Caco-2 (cell line): ENCODE measurements around the gene CASZ1. TPM values are rescaled to one million over a fixed set of nuclear protein-coding genes. Genes with fewer than 3 reads are reported as not detected.
A peak's percentile ranks its signal among the peaks of the same experiment; 100 is the strongest.

Source experiments
- BruUV-seq: library from RNA; stranded (reverse); fragments of 400-500 nt; replicated peaks from 2 replicates; lab custom pipeline; 2021; lab: Mats Ljungman, UMichigan
- CTCF ChIA-PET: fragments of 300-600 bp; sonication (Branson Sonifier 250); formaldehyde crosslinking; loops from one replicate; lab custom pipeline; 2022; ENCODE audit warnings: antibody characterized with exemption; lab: Charles Lee
- POLR2A ChIA-PET: fragments of 300-600 bp; sonication (Branson Sonifier 250); formaldehyde crosslinking; loops from one replicate; lab custom pipeline; 2022; ENCODE audit warnings: antibody characterized with exemption; lab: Charles Lee
- DNase-seq, 2 experiments: peaks; one replicate each; pipeline versions ENCODE4 v3.0.0 to v3.0.0-alpha.2; 2020 to 2022
- H3K27me3 ChIP-seq: replicated peaks from 2 replicates; pipeline ENCODE4 v1.6.0; 2011; ENCODE audit warnings: low read length; ENCODE audit not compliant: control insufficient read depth, insufficient read depth
- H3K36me3 ChIP-seq: 2 replicates; pipeline ENCODE4 v1.5.1; 2011; ENCODE audit warnings: low read length; ENCODE audit not compliant: control insufficient read depth, insufficient read depth
- H3K4me1 ChIP-seq: fragments of 250-450 bp; sonication (Bioruptor Pico); 2 replicates; pipeline ENCODE4 v1.5.1; 2020; ENCODE audit warnings: mild to moderate bottlenecking
- H3K4me3 ChIP-seq: 2 replicates; pipeline ENCODE4 v1.5.1; 2011; ENCODE audit warnings: low read depth, mild to moderate bottlenecking, control low read depth, low read length
- H3K9me3 ChIP-seq: fragments of 250-450 bp; sonication (Bioruptor Pico); 2 replicates; pipeline ENCODE4 v1.5.1; 2020; ENCODE audit warnings: mild to moderate bottlenecking, moderate library complexity
- H3K27ac Mint-ChIP-seq: one replicate; pipeline ENCODE4 v1.8.0; 2022; ENCODE audit warnings: mixed read lengths; ENCODE audit not compliant: unreplicated experiment
- H3K27me3 Mint-ChIP-seq: one replicate; pipeline ENCODE4 v1.8.0; 2022; ENCODE audit warnings: mixed read lengths; ENCODE audit not compliant: insufficient read depth, unreplicated experiment
- H3K36me3 Mint-ChIP-seq: one replicate; pipeline ENCODE4 v1.8.0; 2022; ENCODE audit warnings: mild to moderate bottlenecking, mixed read lengths; ENCODE audit not compliant: insufficient read depth, unreplicated experiment
- H3K4me1 Mint-ChIP-seq: one replicate; pipeline ENCODE4 v1.8.0; 2022; ENCODE audit warnings: low read depth, mixed read lengths; ENCODE audit not compliant: unreplicated experiment
- H3K4me3 Mint-ChIP-seq: one replicate; pipeline ENCODE4 v1.8.0; 2022; ENCODE audit warnings: mild to moderate bottlenecking, moderate library complexity, mixed read lengths; ENCODE audit not compliant: unreplicated experiment
- H3K9me3 Mint-ChIP-seq: one replicate; pipeline ENCODE4 v1.8.0; 2022; ENCODE audit warnings: mixed read lengths; ENCODE audit not compliant: unreplicated experiment
- intact Hi-C: fragments of 100-400 bp; cut with micrococcal nuclease; formaldehyde crosslinking; loops from one replicate; pipeline ENCODE4 v1.10.0; 2022; ENCODE audit not compliant: unreplicated experiment
- total RNA-seq: library from RNA; stranded (reverse); gene quantifications from 2 replicates; pipeline ENCODE4 v1.2.3, GENCODE V29; 2022
- TF ChIP-seq, protein P1 (sequence below), 2 experiments: fragments of 200-600 bp in 1 of 2; IDR thresholded peaks; 1 replicate in 1 of 2; 2 replicates in 1 of 2; pipeline versions ENCODE4 v1.5.1 to v1.8.0; 2011 to 2022; ENCODE audit warnings: antibody characterized with exemption in 1 of 2, control low read depth in 1 of 2, inconsistent platforms in 1 of 2, low read depth in 1 of 2, low read length in 1 of 2, mild to moderate bottlenecking in 1 of 2, moderate library complexity in 1 of 2; ENCODE audit not compliant: insufficient read depth in 1 of 2, severe bottlenecking in 1 of 2, unreplicated experiment in 1 of 2

Gene CASZ1
- total RNA-seq, 1 experiment from 2014 or later, result 10.9 TPM

DNA sequence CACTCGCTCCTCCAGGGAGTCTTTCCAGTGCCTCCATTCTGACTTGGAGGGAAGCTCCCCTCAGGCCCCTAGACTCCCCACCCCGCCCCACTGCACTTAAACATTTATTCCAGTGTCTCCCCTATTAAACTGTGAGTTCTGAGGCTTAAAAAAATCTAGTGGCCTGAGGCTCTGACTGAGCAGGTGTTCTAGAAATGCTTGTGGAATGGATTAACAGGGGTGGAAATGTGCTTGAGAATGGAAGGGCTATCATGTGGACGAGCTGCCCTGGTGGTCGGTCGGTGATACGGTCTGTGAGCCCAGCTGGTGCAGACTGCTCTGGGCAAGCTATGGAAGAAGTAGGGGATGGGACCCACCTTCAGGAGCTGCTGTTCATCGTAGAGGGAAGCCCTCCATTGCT is 191.5 kb downstream of the CASZ1 start:
- BruUV-seq, result no TSS peak
- CTCF ChIA-PET, result no interaction called here
- no peak overlapping the region for H3K4me3 Mint-ChIP-seq
- no peak overlapping the region for H3K27ac Mint-ChIP-seq
- no peaks in the 10 kb centered on the region for H3K9me3 ChIP-seq
- TF ChIP-seq, protein P1, sequence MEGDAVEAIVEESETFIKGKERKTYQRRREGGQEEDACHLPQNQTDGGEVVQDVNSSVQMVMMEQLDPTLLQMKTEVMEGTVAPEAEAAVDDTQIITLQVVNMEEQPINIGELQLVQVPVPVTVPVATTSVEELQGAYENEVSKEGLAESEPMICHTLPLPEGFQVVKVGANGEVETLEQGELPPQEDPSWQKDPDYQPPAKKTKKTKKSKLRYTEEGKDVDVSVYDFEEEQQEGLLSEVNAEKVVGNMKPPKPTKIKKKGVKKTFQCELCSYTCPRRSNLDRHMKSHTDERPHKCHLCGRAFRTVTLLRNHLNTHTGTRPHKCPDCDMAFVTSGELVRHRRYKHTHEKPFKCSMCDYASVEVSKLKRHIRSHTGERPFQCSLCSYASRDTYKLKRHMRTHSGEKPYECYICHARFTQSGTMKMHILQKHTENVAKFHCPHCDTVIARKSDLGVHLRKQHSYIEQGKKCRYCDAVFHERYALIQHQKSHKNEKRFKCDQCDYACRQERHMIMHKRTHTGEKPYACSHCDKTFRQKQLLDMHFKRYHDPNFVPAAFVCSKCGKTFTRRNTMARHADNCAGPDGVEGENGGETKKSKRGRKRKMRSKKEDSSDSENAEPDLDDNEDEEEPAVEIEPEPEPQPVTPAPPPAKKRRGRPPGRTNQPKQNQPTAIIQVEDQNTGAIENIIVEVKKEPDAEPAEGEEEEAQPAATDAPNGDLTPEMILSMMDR (IDR thresholded peaks at IDR 0.05; ENCODE audit: insufficient read depth in 1 of 2, low read depth in 1 of 2, low read length in 1 of 2, severe bottlenecking in 1 of 2, unreplicated experiment in 1 of 2), result no peak
- H3K4me3 ChIP-seq, result no peak overlapping the region
- no peaks in the 10 kb centered on the region for H3K9me3 Mint-ChIP-seq
- no peaks in the 10 kb centered on the region for H3K27me3 Mint-ChIP-seq
- DNase-seq, result no peak
- intact Hi-C loops, result no loop called here
- H3K4me1 Mint-ChIP-seq, result no peaks in the 10 kb centered on the region
- H3K36me3 Mint-ChIP-seq, result no peaks in the 10 kb centered on the region
- H3K27me3 ChIP-seq, result no peaks in the 10 kb centered on the region
- POLR2A ChIA-PET, result no interaction called here
- H3K36me3 ChIP-seq, result no peaks in the 10 kb centered on the region
- H3K4me1 ChIP-seq, result peaks cover 31% of the 10 kb centered on the region

DNA sequence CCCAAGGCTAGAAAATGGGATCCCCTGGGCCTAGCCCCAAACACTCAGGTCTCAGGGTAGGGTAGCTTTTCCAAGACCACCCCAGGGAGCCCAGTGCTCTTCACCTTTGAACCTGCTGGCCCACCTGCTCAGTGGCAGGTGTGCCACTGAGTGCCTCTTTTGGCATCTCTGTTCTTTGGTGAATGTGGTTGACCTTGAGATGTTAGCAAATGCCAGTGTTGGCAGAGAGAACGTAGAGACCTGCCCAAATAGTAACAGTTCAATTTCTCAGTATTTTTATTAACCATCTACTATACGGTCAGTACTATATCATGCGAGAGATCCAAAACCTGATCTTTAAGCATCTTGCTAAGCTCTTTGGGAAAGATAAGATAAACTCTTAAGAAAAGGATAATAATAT is 193.5 kb downstream of the CASZ1 start:
- H3K9me3 ChIP-seq, result no peaks in the 10 kb centered on the region
- no peaks in the 10 kb centered on the region for H3K27me3 ChIP-seq
- no TSS peak for BruUV-seq
- Mint-ChIP-seq H3K27ac (peak overlapping the region; percentile 6), H3K4me3 (no peak overlapping the region), H3K27me3 (no peaks in the 10 kb centered on the region), H3K4me1 (no peaks in the 10 kb centered on the region), H3K9me3 (no peaks in the 10 kb centered on the region), H3K36me3 (no peaks in the 10 kb centered on the region)
- H3K4me1 ChIP-seq, result peaks cover 47% of the 10 kb centered on the region
- no peak overlapping the region for H3K4me3 ChIP-seq
- ChIA-PET CTCF (no interaction called here), POLR2A (no interaction called here)
- no peak for DNase-seq
- TF ChIP-seq, protein P1 (IDR thresholded peaks at IDR 0.05; ENCODE audit: insufficient read depth in 1 of 2, low read depth in 1 of 2, low read length in 1 of 2, severe bottlenecking in 1 of 2, unreplicated experiment in 1 of 2), result no peak
- intact Hi-C loops, result no loop called here
- H3K36me3 ChIP-seq, result no peaks in the 10 kb centered on the region

DNA sequence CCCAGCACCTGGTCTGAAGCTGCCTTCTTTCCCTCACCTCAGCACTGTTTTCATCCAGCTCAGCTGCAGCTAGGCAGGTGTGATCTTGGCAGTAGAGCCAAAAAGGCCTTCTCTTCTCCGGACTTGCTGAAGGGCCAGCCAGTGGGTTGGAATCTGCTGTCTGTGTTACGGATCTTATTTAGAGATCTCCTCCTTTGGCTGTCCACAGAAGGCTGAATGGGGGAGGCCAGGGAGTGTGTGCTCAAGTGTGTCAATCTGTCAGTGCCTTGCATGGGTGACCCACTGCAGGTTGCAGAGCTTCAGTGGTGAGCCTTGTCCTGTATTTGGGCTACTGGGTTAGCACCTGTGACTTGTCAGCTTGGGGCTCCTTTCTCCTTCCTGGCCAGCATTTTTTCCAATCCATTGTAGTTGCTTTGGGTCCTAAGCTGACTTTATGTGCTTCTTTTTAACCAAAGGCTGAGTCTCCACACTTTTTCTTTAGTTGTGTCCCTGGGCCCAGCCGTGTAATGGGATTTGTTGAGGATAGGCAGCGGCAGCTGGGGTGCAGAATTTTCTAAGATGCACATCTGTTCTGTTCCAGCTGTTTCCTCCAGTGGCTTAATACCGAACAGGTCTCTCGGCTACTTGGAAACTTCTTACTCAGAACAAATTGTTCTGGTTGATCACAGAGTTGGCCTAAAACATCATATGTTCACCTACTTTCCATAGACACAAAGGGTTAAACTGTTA is 194.9 kb downstream of the CASZ1 start:
- Mint-ChIP-seq H3K27ac (no peak overlapping the region), H3K27me3 (no peaks in the 10 kb centered on the region), H3K36me3 (no peaks in the 10 kb centered on the region), H3K4me3 (no peak overlapping the region), H3K4me1 (no peaks in the 10 kb centered on the region), H3K9me3 (no peaks in the 10 kb centered on the region)
- Histone ChIP-seq H3K36me3 (no peaks in the 10 kb centered on the region), H3K4me1 (peaks cover 57% of the 10 kb centered on the region), H3K27me3 (no peaks in the 10 kb centered on the region), H3K9me3 (no peaks in the 10 kb centered on the region), H3K4me3 (no peak overlapping the region)
- ChIA-PET CTCF (interaction anchor here (0.6 to 0.7 kb wide), 2 partner anchors 40 to 57 kb away, joined by 6 to 8 read pairs; no protein-coding TSS in a partner anchor), POLR2A (interaction anchor here (0.7 kb wide), 1 partner anchor 301 kb away, joined by 11 read pairs; no protein-coding TSS in a partner anchor)
- intact Hi-C loops, result no loop called here
- no TSS peak for BruUV-seq
- no peak for DNase-seq
- TF ChIP-seq, protein P1 (IDR thresholded peaks at IDR 0.05; ENCODE audit: insufficient read depth in 1 of 2, low read depth in 1 of 2, low read length in 1 of 2, severe bottlenecking in 1 of 2, unreplicated experiment in 1 of 2), result no peak
